Neural cell (in vitro differentiated cells): ENCODE results near the gene ADGRD1. TPM values are rescaled to one million over a fixed set of nuclear protein-coding genes. Genes with fewer than 3 reads are reported as not detected.

Experiments
- H2AFZ ChIP-seq: fragments of 200-600, 300-800 bp; sonication (generic), shearing (Covaris generic); 2 replicates; pipeline ENCODE4 v1.6.0; 2014; ENCODE audit warnings: low read depth, mild to moderate bottlenecking, antibody characterized with exemption, low read length, moderate library complexity
- H3F3A ChIP-seq: fragments of 200-600 bp; shearing (Covaris generic); 2 replicates; pipeline ENCODE4 v1.6.1; 2016; ENCODE audit warnings: mild to moderate bottlenecking, moderate library complexity, mixed read lengths, antibody characterized with exemption, low read length; ENCODE audit not compliant: insufficient read depth, poor library complexity, severe bottlenecking
- H3K27ac ChIP-seq: fragments of 200-600, 300-800 bp; sonication (generic), shearing (Covaris generic); 2 replicates; pipeline ENCODE4 v1.5.1; 2014; ENCODE audit warnings: mild to moderate bottlenecking, low read length, moderate library complexity
- H3K27me3 ChIP-seq: fragments of 300-800, 200-600 bp; sonication (generic), shearing (Covaris generic); 2 replicates; pipeline ENCODE4 v1.6.0; 2014; ENCODE audit warnings: mild to moderate bottlenecking, low read depth, low read length, moderate library complexity; ENCODE audit not compliant: insufficient read depth
- H3K36me3 ChIP-seq: fragments of 300-800, 200-600 bp; sonication (generic), shearing (Covaris generic); 2 replicates; pipeline ENCODE4 v1.5.1; 2014; ENCODE audit warnings: mild to moderate bottlenecking, antibody characterized with exemption, low read length, moderate library complexity; ENCODE audit not compliant: insufficient read depth
- H3K4me2 ChIP-seq: fragments of 300-800, 200-600 bp; sonication (generic), shearing (Covaris generic); 2 replicates; pipeline ENCODE4 v1.6.0; 2014; ENCODE audit warnings: mild to moderate bottlenecking, low read length
- H3K4me3 ChIP-seq: fragments of 300-800, 200-600 bp; sonication (generic), shearing (Covaris generic); 2 replicates; pipeline ENCODE4 v1.5.1; 2014; ENCODE audit warnings: mild to moderate bottlenecking, low read length, moderate library complexity
- H3K79me2 ChIP-seq: fragments of 200-600 bp; shearing (Covaris generic); replicated peaks from 2 replicates; pipeline ENCODE4 v1.6.0; 2014; ENCODE audit warnings: mild to moderate bottlenecking, low read length, moderate library complexity; ENCODE audit not compliant: insufficient read depth
- H3K9ac ChIP-seq: fragments of 300-800, 200-600 bp; sonication (generic), shearing (Covaris generic); 2 replicates; pipeline ENCODE4 v1.6.1; 2016; ENCODE audit warnings: mild to moderate bottlenecking, low read length, mixed read lengths
- H3K9me2 ChIP-seq: fragments of 200-600 bp; shearing (Covaris generic); 2 replicates; pipeline ENCODE4 v1.6.1; 2016; ENCODE audit warnings: mild to moderate bottlenecking, low read length, mixed read lengths; ENCODE audit not compliant: insufficient read depth
- H3K9me3 ChIP-seq: fragments of 200-600, 300-800 bp; sonication (generic), shearing (Covaris generic); 2 replicates; pipeline ENCODE4 v1.6.1; 2016; ENCODE audit warnings: mild to moderate bottlenecking, mixed run types, low read length, moderate library complexity, mixed read lengths
- H4K20me1 ChIP-seq: fragments of 200-600 bp; shearing (Covaris generic); 2 replicates; pipeline ENCODE4 v1.6.1; 2016; ENCODE audit warnings: mild to moderate bottlenecking, mixed run types; ENCODE audit not compliant: insufficient read depth
- CTCF ChIP-seq: fragments of 450-650 bp; IDR thresholded peaks from 2 replicates; pipeline ENCODE4 v1.5.1; 2014; ENCODE audit warnings: antibody characterized with exemption, mild to moderate bottlenecking, moderate library complexity; ENCODE audit not compliant: poor library complexity, severe bottlenecking
- EP300 ChIP-seq: fragments of 450-650 bp; conservative IDR thresholded peaks from 2 replicates; pipeline ENCODE4 v1.6.1; 2014; ENCODE audit warnings: antibody characterized with exemption, mild to moderate bottlenecking, moderate library complexity; ENCODE audit not compliant: poor library complexity, severe bottlenecking
- EZH2 ChIP-seq: fragments of 200-600, 300-800 bp; shearing (Covaris generic), sonication (generic); IDR thresholded peaks from 2 replicates; pipeline ENCODE4 v1.6.1; 2014; ENCODE audit warnings: antibody characterized with exemption, low read length, borderline replicate concordance, mild to moderate bottlenecking; ENCODE audit not compliant: insufficient read depth, poor library complexity, severe bottlenecking
- MXI1 ChIP-seq: fragments of 450-650 bp; conservative IDR thresholded peaks from 2 replicates; pipeline ENCODE4 v1.6.1; 2014; ENCODE audit warnings: antibody characterized with exemption, mild to moderate bottlenecking; ENCODE audit not compliant: poor library complexity, severe bottlenecking
- POLR2AphosphoS5 ChIP-seq: IDR thresholded peaks from 2 replicates; pipeline ENCODE4 v1.6.1; 2012
- RAD21 ChIP-seq: fragments of 450-650 bp; conservative IDR thresholded peaks from 2 replicates; pipeline ENCODE4 v1.6.1; 2014; ENCODE audit warnings: antibody characterized with exemption, mild to moderate bottlenecking, moderate library complexity
- REST ChIP-seq: IDR thresholded peaks from 2 replicates; pipeline ENCODE4 v1.6.1; 2012; ENCODE audit warnings: borderline replicate concordance
- SMC3 ChIP-seq: fragments of 450-650 bp; conservative IDR thresholded peaks from 2 replicates; pipeline ENCODE4 v1.6.1; 2014; ENCODE audit warnings: antibody characterized with exemption, mild to moderate bottlenecking, moderate library complexity; ENCODE audit not compliant: poor library complexity
- TAF1 ChIP-seq: IDR thresholded peaks from 2 replicates; pipeline ENCODE4 v1.6.1; 2012; ENCODE audit warnings: low read depth
- polyA plus RNA-seq: library from polyadenylated mRNA; depleted of rRNA; stranded (reverse); fragments of >200 nt; gene quantifications from 2 replicates; pipeline ENCODE4 v1.2.3, GENCODE V29; 2014

Gene ADGRD1
- polyA plus RNA-seq, 1 donor from 2014 or later: 1.7 TPM

GRCh38 chr12:131139363-131140068 is 185.8 kb downstream of the ADGRD1 start:
- Histone ChIP-seq H3K27ac (no peak overlapping the region), H3K9me3 (no peaks in the 10 kb centered on the region), H3K9me2 (no peaks in the 10 kb centered on the region), H3K27me3 (no peaks in the 10 kb centered on the region), H2AFZ (no peak overlapping the region), H3K36me3 (no peaks in the 10 kb centered on the region), H3K4me3 (no peak overlapping the region), H3K79me2 (no peaks in the 10 kb centered on the region), H3K9ac (no peak overlapping the region), H3K4me2 (no peak overlapping the region), H4K20me1 (no peaks in the 10 kb centered on the region), H3F3A (no peaks in the 10 kb centered on the region)
- TF ChIP-seq RAD21 (no peak), CTCF (no peak), POLR2AphosphoS5 (no peak), TAF1 (no peak), REST (no peak), EP300 (no peak), MXI1 (no peak), SMC3 (no peak)

GRCh38 chr12:131140069-131140435 is 186.3 kb downstream of the ADGRD1 start:
- H3K27ac ChIP-seq: no peak overlapping the region
- H3K9me2 ChIP-seq: no peaks in the 10 kb centered on the region
- no peak overlapping the region for H3K9ac ChIP-seq
- no peaks in the 10 kb centered on the region for H3K36me3 ChIP-seq
- no peak overlapping the region for H3K4me2 ChIP-seq
- no peaks in the 10 kb centered on the region for H3K27me3 ChIP-seq
- H3F3A ChIP-seq: no peaks in the 10 kb centered on the region
- H3K4me3 ChIP-seq: no peak overlapping the region
- no peak overlapping the region for H2AFZ ChIP-seq
- no peaks in the 10 kb centered on the region for H3K9me3 ChIP-seq
- H3K79me2 ChIP-seq: no peaks in the 10 kb centered on the region
- H4K20me1 ChIP-seq: no peaks in the 10 kb centered on the region
- TF ChIP-seq TAF1 (no peak), CTCF (no peak), POLR2AphosphoS5 (no peak), RAD21 (no peak), EZH2 (no peak), SMC3 (no peak)
